ENCODE measurements around the gene SIRT4. TPM values are rescaled to one million over a fixed set of nuclear protein-coding genes. Genes with fewer than 3 reads are reported as not detected.

SIRT4 gene
- total and polyA plus RNA-seq, 2 of the 13 experiments (the other 11 are each of a cell fraction or from before 2014, with no cell fraction given), result 3.4 to 5.8 TPM

DNA sequence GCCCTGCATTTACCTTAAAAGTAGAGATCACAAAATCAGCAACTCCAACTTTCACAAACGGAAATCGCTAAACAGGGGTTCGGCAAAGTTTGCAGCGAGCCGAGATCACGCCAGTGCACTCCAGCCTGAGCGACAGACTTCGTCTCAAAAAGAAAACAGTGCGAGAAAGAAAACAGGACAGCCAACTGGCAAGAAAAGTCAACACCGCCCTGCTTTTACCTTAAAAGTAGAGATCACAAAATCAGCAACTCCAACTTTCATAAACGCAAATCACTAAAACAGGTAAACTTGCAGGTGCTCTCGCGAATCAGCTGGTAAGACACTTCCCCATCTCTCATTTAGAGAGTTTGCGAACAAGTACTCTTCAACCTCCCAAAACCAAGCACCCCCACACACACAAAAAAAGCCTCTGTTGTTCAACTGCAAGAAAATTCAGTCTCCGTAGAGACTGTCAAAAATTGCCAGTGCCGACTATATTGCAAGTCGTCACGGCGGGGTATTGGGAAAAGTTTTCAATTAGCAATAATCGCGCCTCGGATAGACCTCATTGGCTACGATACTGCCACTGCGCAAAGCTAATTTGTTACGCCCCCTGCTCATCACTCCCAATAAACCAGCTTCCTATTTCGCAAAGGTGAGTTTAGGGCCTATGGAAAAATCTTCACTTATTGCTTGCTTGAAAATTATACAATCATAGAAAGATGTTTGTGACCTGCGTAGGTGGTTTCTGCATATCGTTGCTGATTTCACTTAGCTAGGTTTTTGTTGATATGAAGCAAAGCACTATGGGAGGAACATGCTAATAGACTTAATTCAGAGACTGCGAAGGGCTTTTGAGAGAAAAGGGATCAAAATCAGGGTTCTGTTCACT lies 9.2 kb upstream of the SIRT4 start, which contains the start of gene RNU4-1 (continued):
- TF ChIP-seq SNAPC4 (CRISPR knock-in tag; IDR thresholded peaks at IDR 0.05) (peak; percentile 100), ZSCAN29 (CRISPR knock-in tag; conservative IDR thresholded peaks at IDR 0.05) (no peak; the same call in 1 of the 2 replicates), HDAC6 (IDR thresholded peaks at IDR 0.05; ENCODE audit: low read depth, low read length) (no peak), ZNF83 (CRISPR knock-in tag; IDR thresholded peaks at IDR 0.05; ENCODE audit: borderline replicate concordance) (no peak), HNF1B (CRISPR knock-in tag; IDR thresholded peaks at IDR 0.05) (peak; percentile 43; the same call in 1 of the 2 replicates), NR2F6 (IDR thresholded peaks at IDR 0.05) (peak; percentile 56; the same call in 1 of the 2 replicates), NR2F6 (CRISPR knock-in tag; IDR thresholded peaks at IDR 0.05) (no peak), ZHX2 (IDR thresholded peaks at IDR 0.05; ENCODE audit: low read depth) (peak; percentile 50; the same call in 1 of the 2 replicates), ZHX2 (CRISPR knock-in tag; IDR thresholded peaks at IDR 0.05; ENCODE audit: borderline replicate concordance) (0 out of 2 replicates have a peak, but pooled peaks have one; percentile 52), ZMYM4 (CRISPR knock-in tag; IDR thresholded peaks at IDR 0.05) (peak; percentile 42), ZBTB21 (CRISPR knock-in tag; IDR thresholded peaks at IDR 0.05) (0 out of 2 replicates have a peak, but pooled peaks have one; percentile 33)
- TF ChIP-seq, protein P1, sequence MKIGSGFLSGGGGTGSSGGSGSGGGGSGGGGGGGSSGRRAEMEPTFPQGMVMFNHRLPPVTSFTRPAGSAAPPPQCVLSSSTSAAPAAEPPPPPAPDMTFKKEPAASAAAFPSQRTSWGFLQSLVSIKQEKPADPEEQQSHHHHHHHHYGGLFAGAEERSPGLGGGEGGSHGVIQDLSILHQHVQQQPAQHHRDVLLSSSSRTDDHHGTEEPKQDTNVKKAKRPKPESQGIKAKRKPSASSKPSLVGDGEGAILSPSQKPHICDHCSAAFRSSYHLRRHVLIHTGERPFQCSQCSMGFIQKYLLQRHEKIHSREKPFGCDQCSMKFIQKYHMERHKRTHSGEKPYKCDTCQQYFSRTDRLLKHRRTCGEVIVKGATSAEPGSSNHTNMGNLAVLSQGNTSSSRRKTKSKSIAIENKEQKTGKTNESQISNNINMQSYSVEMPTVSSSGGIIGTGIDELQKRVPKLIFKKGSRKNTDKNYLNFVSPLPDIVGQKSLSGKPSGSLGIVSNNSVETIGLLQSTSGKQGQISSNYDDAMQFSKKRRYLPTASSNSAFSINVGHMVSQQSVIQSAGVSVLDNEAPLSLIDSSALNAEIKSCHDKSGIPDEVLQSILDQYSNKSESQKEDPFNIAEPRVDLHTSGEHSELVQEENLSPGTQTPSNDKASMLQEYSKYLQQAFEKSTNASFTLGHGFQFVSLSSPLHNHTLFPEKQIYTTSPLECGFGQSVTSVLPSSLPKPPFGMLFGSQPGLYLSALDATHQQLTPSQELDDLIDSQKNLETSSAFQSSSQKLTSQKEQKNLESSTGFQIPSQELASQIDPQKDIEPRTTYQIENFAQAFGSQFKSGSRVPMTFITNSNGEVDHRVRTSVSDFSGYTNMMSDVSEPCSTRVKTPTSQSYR (CRISPR knock-in tag; IDR thresholded peaks at IDR 0.05; ENCODE audit: borderline replicate concordance), result no peak

All from HepG2 (cell line).